Measurements from ENCODE around the gene C17orf50. TPM values are rescaled to one million over a fixed set of nuclear protein-coding genes. Genes with fewer than 3 reads are reported as not detected.

The C17orf50 gene
- total RNA-seq, 1 experiment from 2014 or later, result not detected

- no peak for TF ChIP-seq EZH2phosphoT487 (IDR thresholded peaks at IDR 0.05; ENCODE audit: borderline replicate concordance, low read length)
- TF ChIP-seq, protein P1, sequence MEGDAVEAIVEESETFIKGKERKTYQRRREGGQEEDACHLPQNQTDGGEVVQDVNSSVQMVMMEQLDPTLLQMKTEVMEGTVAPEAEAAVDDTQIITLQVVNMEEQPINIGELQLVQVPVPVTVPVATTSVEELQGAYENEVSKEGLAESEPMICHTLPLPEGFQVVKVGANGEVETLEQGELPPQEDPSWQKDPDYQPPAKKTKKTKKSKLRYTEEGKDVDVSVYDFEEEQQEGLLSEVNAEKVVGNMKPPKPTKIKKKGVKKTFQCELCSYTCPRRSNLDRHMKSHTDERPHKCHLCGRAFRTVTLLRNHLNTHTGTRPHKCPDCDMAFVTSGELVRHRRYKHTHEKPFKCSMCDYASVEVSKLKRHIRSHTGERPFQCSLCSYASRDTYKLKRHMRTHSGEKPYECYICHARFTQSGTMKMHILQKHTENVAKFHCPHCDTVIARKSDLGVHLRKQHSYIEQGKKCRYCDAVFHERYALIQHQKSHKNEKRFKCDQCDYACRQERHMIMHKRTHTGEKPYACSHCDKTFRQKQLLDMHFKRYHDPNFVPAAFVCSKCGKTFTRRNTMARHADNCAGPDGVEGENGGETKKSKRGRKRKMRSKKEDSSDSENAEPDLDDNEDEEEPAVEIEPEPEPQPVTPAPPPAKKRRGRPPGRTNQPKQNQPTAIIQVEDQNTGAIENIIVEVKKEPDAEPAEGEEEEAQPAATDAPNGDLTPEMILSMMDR (conservative IDR thresholded peaks at IDR 0.05; ENCODE audit: low read depth, low read length), result peak; percentile 94
- BruUV-seq (replicated peaks), result no TSS peak
- H3K36me3 ChIP-seq (ENCODE audit: low read depth, low read length), result no peaks in the 10 kb centered on the region
- no peaks in the 10 kb centered on the region for H3K9me2 ChIP-seq (replicated peaks; ENCODE audit: low read length)
- ChIA-PET CTCF (interaction anchor here (0.7 to 1.0 kb wide), 3 partner anchors 35 to 41 kb away, joined by 3 to 21 read pairs (median 4); no protein-coding TSS in a partner anchor), POLR2A (ENCODE audit: unreplicated experiment) (no interaction called here)
- H3K79me2 ChIP-seq (ENCODE audit: low read length), result peaks cover 4% of the 10 kb centered on the region
- peak; percentile 85 for DNase-seq
- peak; percentile 46 for ATAC-seq
- no peak overlapping the region for H3K9ac ChIP-seq (ENCODE audit: low read length)
- H3K27ac ChIP-seq (ENCODE audit: low read length), result no peak overlapping the region
- no peak overlapping the region for H3K4me3 ChIP-seq (ENCODE audit: low read length)
- H3K4me1 ChIP-seq (ENCODE audit: insufficient read depth, low read length), result peaks cover 26% of the 10 kb centered on the region
- intact Hi-C loops (cut with micrococcal nuclease), result loop anchor here (1.0 to 5.0 kb wide), 2 partner anchors 37 to 552 kb away; no protein-coding TSS in a partner anchor
- no peaks in the 10 kb centered on the region for H3F3A ChIP-seq (ENCODE audit: low read length, unreplicated experiment)
- H4K20me1 ChIP-seq (ENCODE audit: low read length), result no peaks in the 10 kb centered on the region; the same call in 1 of the 2 replicates
- H3K27me3 ChIP-seq (ENCODE audit: low read length), result no peaks in the 10 kb centered on the region
- H2AFZ ChIP-seq (ENCODE audit: low read length), result no peak overlapping the region; the same call in 1 of the 2 replicates
- H3K9me3 ChIP-seq (ENCODE audit: low read length), result no peaks in the 10 kb centered on the region
- H3K4me2 ChIP-seq (ENCODE audit: low read length), result no peak overlapping the region
These were observed 44.0 kb downstream of the C17orf50 start for GRCh38 chr17:35804658-35805192.

- H3K9me3 ChIP-seq (ENCODE audit: low read length), result no peaks in the 10 kb centered on the region
- H2AFZ ChIP-seq (ENCODE audit: low read length), result peak overlapping the region; percentile 86; the same call in 1 of the 2 replicates
- H3K27me3 ChIP-seq (ENCODE audit: low read length), result no peaks in the 10 kb centered on the region
- H3K9ac ChIP-seq (ENCODE audit: low read length), result no peak overlapping the region
- H3K4me1 ChIP-seq (ENCODE audit: insufficient read depth, low read length), result peaks cover 31% of the 10 kb centered on the region
- ChIA-PET CTCF (interaction anchor here (1.9 kb wide), 1 partner anchor 43 kb away, joined by 18 read pairs; no protein-coding TSS in a partner anchor), POLR2A (ENCODE audit: unreplicated experiment) (no interaction called here)
- peak overlapping the region; percentile 97; the same call in 1 of the 2 replicates for H3K4me3 ChIP-seq (ENCODE audit: low read length)
- ATAC-seq, result no peak
- H3K4me2 ChIP-seq (ENCODE audit: low read length), result peak overlapping the region; percentile 89; the same call in 1 of the 2 replicates
- H3K27ac ChIP-seq (ENCODE audit: low read length), result no peak overlapping the region
- H3F3A ChIP-seq (ENCODE audit: low read length, unreplicated experiment), result no peaks in the 10 kb centered on the region
- peaks cover 8% of the 10 kb centered on the region; the same call in 1 of the 2 replicates for H3K36me3 ChIP-seq (ENCODE audit: low read depth, low read length)
- H3K79me2 ChIP-seq (ENCODE audit: low read length), result peaks cover 33% of the 10 kb centered on the region
- H3K9me2 ChIP-seq (replicated peaks; ENCODE audit: low read length), result no peaks in the 10 kb centered on the region
- peaks cover 22% of the 10 kb centered on the region for H4K20me1 ChIP-seq (ENCODE audit: low read length)
- no TSS peak for BruUV-seq (replicated peaks)
- intact Hi-C loops (cut with micrococcal nuclease), result loop anchor here (5.0 kb wide), 1 partner anchor 555 kb away; no protein-coding TSS in a partner anchor
- peak; percentile 45 for DNase-seq
- TF ChIP-seq, protein P1 (conservative IDR thresholded peaks at IDR 0.05; ENCODE audit: low read depth, low read length), result no peak
- TF ChIP-seq EZH2 (IDR thresholded peaks at IDR 0.05; ENCODE audit: low read length, unreplicated experiment), result no peak
- TF ChIP-seq EZH2phosphoT487 (IDR thresholded peaks at IDR 0.05; ENCODE audit: borderline replicate concordance, low read length), result no peak
These were observed 46.9 kb downstream of the C17orf50 start for GRCh38 chr17:35807371-35808144.

All from PC-3 (cell line).